IMR-90 (cell line): ENCODE results near the gene SUPT20HL2. TPM values are rescaled to one million over a fixed set of nuclear protein-coding genes. Genes with fewer than 3 reads are reported as not detected.

Experiments used
- ATAC-seq: fragments of 200-7000 bp; cut with Tn5 transposase; 2 replicates; pipeline ENCODE4 v1.9.1; 2020; ENCODE audit warnings: low read depth, mild to moderate bottlenecking, moderate library complexity
- BruUV-seq: library from RNA; stranded (reverse); fragments of 400-500 nt; replicated peaks from 2 replicates; lab custom pipeline; 2021; lab: Mats Ljungman, UMichigan
- CTCF ChIA-PET: fragments of 300-600 bp; formaldehyde crosslinking; extraction: SDS; loops from one replicate; lab custom pipeline; 2021; ENCODE audit warnings: antibody characterized with exemption; lab: Yijun Ruan, JAX
- POLR2A ChIA-PET: fragments of 300-600 bp; sonication (Branson Sonifier 250); formaldehyde crosslinking; loops from one replicate; lab custom pipeline; 2022; ENCODE audit warnings: antibody characterized with exemption; ENCODE audit not compliant: unreplicated experiment; lab: Charles Lee
- DNase-seq: peaks from one replicate; pipeline ENCODE4 v3.0.0; 2013
- H2AFZ ChIP-seq: replicated peaks from 2 replicates; pipeline ENCODE3; 2013; ENCODE audit warnings: low read length, mild to moderate bottlenecking; ENCODE audit not compliant: poor library complexity
- H2AK5ac ChIP-seq: 2 replicates; pipeline ENCODE4 v1.6.1; 2013; ENCODE audit warnings: low read depth, low read length, inconsistent platforms
- H2AK9ac ChIP-seq: replicated peaks from 2 replicates; pipeline ENCODE3; 2013; ENCODE audit warnings: mild to moderate bottlenecking, low read depth, low read length, moderate library complexity; ENCODE audit not compliant: poor library complexity
- H2BK120ac ChIP-seq: 2 replicates; pipeline ENCODE4 v1.6.1; 2013; ENCODE audit warnings: low read depth, low read length, inconsistent platforms
- H2BK15ac ChIP-seq: 3 replicates; pipeline ENCODE4 v1.6.1; 2013; ENCODE audit warnings: low read depth, low read length, inconsistent platforms
- H2BK20ac ChIP-seq: 2 replicates; pipeline ENCODE4 v1.6.1; 2013; ENCODE audit warnings: low read depth, mild to moderate bottlenecking, inconsistent platforms, low read length, moderate library complexity
- H2BK5ac ChIP-seq: 2 replicates; pipeline ENCODE4 v1.6.1; 2013; ENCODE audit warnings: mild to moderate bottlenecking, low read depth, low read length, inconsistent platforms; ENCODE audit not compliant: poor library complexity, severe bottlenecking
- H3K14ac ChIP-seq: replicated peaks from 2 replicates; pipeline ENCODE4 v1.6.1; 2013; ENCODE audit warnings: low read depth, low read length, inconsistent platforms
- H3K18ac ChIP-seq: 2 replicates; pipeline ENCODE4 v1.6.1; 2013; ENCODE audit warnings: low read depth, low read length, control low read depth
- H3K23ac ChIP-seq: 2 replicates; pipeline ENCODE4 v1.6.1; 2013; ENCODE audit warnings: low read depth, low read length, inconsistent platforms
- H3K27ac ChIP-seq: 2 replicates; pipeline ENCODE4 v1.5.1; 2013; ENCODE audit warnings: mild to moderate bottlenecking, control low read depth, low read length; ENCODE audit not compliant: insufficient read depth
- H3K27me3 ChIP-seq: 2 replicates; pipeline ENCODE4 v1.6.1; 2013; ENCODE audit warnings: low read length; ENCODE audit not compliant: control insufficient read depth, insufficient read depth
- H3K36me3 ChIP-seq: 2 replicates; pipeline ENCODE4 v1.6.1; 2013; ENCODE audit warnings: low read length, mixed read lengths; ENCODE audit not compliant: control insufficient read depth, insufficient read depth
- H3K4ac ChIP-seq: 2 replicates; pipeline ENCODE4 v1.6.1; 2013; ENCODE audit warnings: low read depth, low read length, inconsistent platforms
- H3K4me1 ChIP-seq: 2 replicates; pipeline ENCODE4 v1.6.1; 2013; ENCODE audit warnings: low read length, mixed read lengths; ENCODE audit not compliant: control insufficient read depth, insufficient read depth
- H3K4me2 ChIP-seq: 2 replicates; pipeline ENCODE4 v1.6.1; 2013; ENCODE audit warnings: low read depth, mild to moderate bottlenecking, control low read depth, low read length, moderate library complexity
- H3K4me3 ChIP-seq: 2 replicates; pipeline ENCODE4 v1.5.1; 2013; ENCODE audit warnings: low read depth, mild to moderate bottlenecking, control low read depth, low read length, moderate library complexity; ENCODE audit not compliant: insufficient read depth
- H3K56ac ChIP-seq: 2 replicates; pipeline ENCODE4 v1.6.1; 2013; ENCODE audit warnings: low read length, inconsistent platforms; ENCODE audit not compliant: insufficient read depth; ENCODE audit errors: extremely low read depth
- H3K79me1 ChIP-seq, 2 experiments: 2 replicates each; pipeline ENCODE4 v1.6.1; 2013; ENCODE audit warnings: low read length in 2 of 2, inconsistent platforms in 1 of 2, low read depth in 1 of 2
- H3K9ac ChIP-seq: 2 replicates; pipeline ENCODE4 v1.6.1; 2013; ENCODE audit warnings: low read depth, low read length, control low read depth
- H3K9me1 ChIP-seq: 2 replicates; pipeline ENCODE4 v1.6.1; 2013; ENCODE audit warnings: low read length, inconsistent platforms; ENCODE audit not compliant: insufficient read depth
- H3K9me3 ChIP-seq: 2 replicates; pipeline ENCODE4 v1.6.1; 2013; ENCODE audit warnings: low read length; ENCODE audit not compliant: control insufficient read depth, insufficient read depth
- H4K20me1 ChIP-seq: 2 replicates; pipeline ENCODE4 v1.6.1; 2013; ENCODE audit warnings: low read length, inconsistent platforms; ENCODE audit not compliant: insufficient read depth
- H4K5ac ChIP-seq: 2 replicates; pipeline ENCODE4 v1.6.1; 2013; ENCODE audit warnings: mild to moderate bottlenecking, low read depth, low read length, control low read depth
- H4K8ac ChIP-seq, 2 experiments: 2 replicates each; pipeline ENCODE4 v1.6.1; 2013; ENCODE audit warnings: low read depth in 2 of 2, low read length in 2 of 2, control low read depth in 1 of 2, inconsistent platforms in 1 of 2
- H4K91ac ChIP-seq: 2 replicates; pipeline ENCODE4 v1.6.1; 2013; ENCODE audit warnings: low read depth, low read length, inconsistent platforms; ENCODE audit not compliant: insufficient read depth
- BHLHE40 ChIP-seq: fragments of 150-350 bp; IDR thresholded peaks from 2 replicates; pipeline ENCODE4 v1.6.1; 2016; ENCODE audit warnings: mild to moderate bottlenecking, low read depth, low read length
- CHD1 ChIP-seq: IDR thresholded peaks from 2 replicates; pipeline ENCODE4 v1.6.1; 2012; ENCODE audit warnings: low read depth, low read length, improper control_type of control experiment
- FOS ChIP-seq: fragments of 150-350 bp; IDR thresholded peaks from 2 replicates; pipeline ENCODE4 v1.6.1; 2016; ENCODE audit warnings: low read depth, low read length
- MAFK ChIP-seq: IDR thresholded peaks from 2 replicates; pipeline ENCODE4 v1.6.1; 2012; ENCODE audit warnings: low read depth, low read length, improper control_type of control experiment
- MAZ ChIP-seq: IDR thresholded peaks from 2 replicates; pipeline ENCODE4 v1.6.1; 2012; ENCODE audit warnings: low read depth, mild to moderate bottlenecking, low read length, improper control_type of control experiment, moderate library complexity, borderline replicate concordance
- MXI1 ChIP-seq: IDR thresholded peaks from 2 replicates; pipeline ENCODE4 v1.6.1; 2012; ENCODE audit warnings: low read depth, mild to moderate bottlenecking, low read length, moderate library complexity, borderline replicate concordance
- NFE2L2 ChIP-seq: fragments of 150-350 bp; IDR thresholded peaks from 2 replicates; pipeline ENCODE4 v1.6.1; 2016; ENCODE audit warnings: low read depth, mild to moderate bottlenecking, low read length
- POLR2A ChIP-seq: IDR thresholded peaks from 2 replicates; pipeline ENCODE4 v1.6.1; 2012; ENCODE audit warnings: mild to moderate bottlenecking, low read depth, low read length
- RAD21 ChIP-seq: IDR thresholded peaks from 2 replicates; pipeline ENCODE4 v1.6.1; 2012; ENCODE audit warnings: low read length, improper control_type of control experiment
- RFX5 ChIP-seq: IDR thresholded peaks from 2 replicates; pipeline ENCODE4 v1.8.0; 2012; ENCODE audit warnings: low read depth, mild to moderate bottlenecking, low read length, moderate library complexity
- SMC3 ChIP-seq: fragments of 150-350 bp; IDR thresholded peaks from 2 replicates; pipeline ENCODE4 v1.6.1; 2016; ENCODE audit warnings: low read depth, mild to moderate bottlenecking, antibody characterized with exemption, low read length, moderate library complexity
- USF2 ChIP-seq: fragments of 150-350 bp; IDR thresholded peaks from 2 replicates; pipeline ENCODE4 v1.6.1; 2017; ENCODE audit warnings: mild to moderate bottlenecking, antibody characterized with exemption, low read length, low read depth
- WGBS, 2 experiments: methylation state at CpG; one replicate each; pipeline versions ENCODE4 v1.1.5 to v1.1.7; 2013; ENCODE audit warnings: missing lambda C conversion rate in 2 of 2; ENCODE audit not compliant: insufficient read length in 1 of 2; ENCODE audit errors: extremely low coverage in 2 of 2; 5-methylcytosine and 5-hydroxymethylcytosine counted together
- dilution Hi-C: fragments of 300-500 bp; cut with HindIII; formaldehyde crosslinking; loops from one replicate; pipeline ENCODE4 v1.14.3; 2018; ENCODE audit warnings: low sequenced_read_pairs; ENCODE audit not compliant: unreplicated experiment
- in situ Hi-C: fragments of 300-500 bp; cut with MboI; formaldehyde crosslinking; loops from 3 replicates; pipeline ENCODE4 v1.14.3; 2019; ENCODE audit warnings: low sequenced_read_pairs, inconsistent platforms, mixed read lengths
- intact Hi-C: fragments of 100-400 bp; cut with micrococcal nuclease; formaldehyde crosslinking; loops from 2 replicates; pipeline ENCODE4 v1.10.0; 2022
- polyA plus RNA-seq, 3 experiments: library from polyadenylated mRNA; depleted of rRNA; stranded (reverse); fragments of >200 nt; gene quantifications; 2 replicates each; pipeline ENCODE4 v1.2.3, GENCODE V29; 2012; ENCODE audit warnings: low replicate concordance in 1 of 3
- total RNA-seq: library from RNA; depleted of rRNA; stranded (reverse); fragments of >200 nt; gene quantifications from 2 replicates; pipeline ENCODE4 v1.2.3, GENCODE V29; 2012
- TF ChIP-seq, protein P1 (sequence below): conservative IDR thresholded peaks from 2 replicates; pipeline ENCODE4 v1.5.1; 2012; ENCODE audit warnings: mild to moderate bottlenecking, low read depth, low read length, improper control_type of control experiment

SUPT20HL2 gene
- total and polyA plus RNA-seq, 2 of the 4 experiments (the other 2 are of a cell fraction) = not detected

DNA sequence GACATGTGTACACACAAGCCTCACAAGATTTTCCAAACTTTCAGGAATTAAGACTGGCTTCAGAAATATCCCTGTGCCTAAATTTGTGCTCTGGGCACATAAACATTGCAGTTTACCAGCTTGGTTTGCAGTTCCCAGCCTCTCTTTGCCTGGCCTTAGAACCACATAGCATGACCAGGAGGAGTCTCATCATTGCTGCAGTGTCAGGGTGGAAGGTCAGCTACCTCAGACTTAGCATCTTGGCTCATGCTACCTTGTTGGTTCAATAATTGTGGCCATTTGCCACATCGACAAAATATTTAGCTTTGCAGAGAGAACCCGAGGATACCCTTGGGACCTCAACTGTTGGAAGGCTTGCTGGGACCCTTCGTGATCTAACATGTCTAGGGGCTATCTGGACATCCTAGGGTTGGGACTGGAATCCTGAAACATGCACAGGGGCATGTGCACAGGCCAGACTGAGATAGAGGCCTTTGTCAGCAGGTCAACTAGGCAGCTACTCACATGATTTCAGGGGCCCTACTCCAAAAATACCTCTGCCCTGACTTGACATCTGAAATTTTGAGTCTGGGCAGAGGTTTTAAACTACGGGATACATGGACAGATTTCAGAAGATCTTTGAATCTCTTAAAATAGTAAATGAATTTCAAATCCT is 8.0 kb upstream of the SUPT20HL2 start:
- no TSS peak for BruUV-seq
- no peak overlapping the region for H2AK5ac ChIP-seq
- intact Hi-C loops = no loop called here

More for the DNA sequence above, 8.0 kb upstream of the SUPT20HL2 start:
- H3K27ac ChIP-seq = no peak overlapping the region
- no peaks in the 10 kb centered on the region for H3K79me1 ChIP-seq
- no peak overlapping the region for H2AK9ac ChIP-seq
- POLR2A ChIA-PET = no interaction called here
- no CpG with 5 or more reads among the region's 4 CpGs for WGBS, 2 experiments
- DNase-seq (no peak), ATAC-seq (no peak)
- CTCF ChIA-PET = no interaction called here
- H4K5ac ChIP-seq = no peak overlapping the region
- no peak overlapping the region for H3K23ac ChIP-seq
- no peak overlapping the region for H3K56ac ChIP-seq
- no peaks in the 10 kb centered on the region for H4K20me1 ChIP-seq
- H3K9me3 ChIP-seq = no peaks in the 10 kb centered on the region
- in situ Hi-C loops (no loop called here), dilution Hi-C loops (no loop called here)
- H2BK5ac ChIP-seq = no peak overlapping the region
- no peak overlapping the region for H4K91ac ChIP-seq
- no peak overlapping the region for H2BK20ac ChIP-seq
- H3K4ac ChIP-seq = no peak overlapping the region
- TF ChIP-seq MAFK (no peak), MAZ (no peak), FOS (no peak), RAD21 (no peak), CHD1 (no peak), SMC3 (no peak), RFX5 (no peak), POLR2A (no peak), NFE2L2 (no peak), USF2 (no peak), MXI1 (no peak), BHLHE40 (no peak)
- TF ChIP-seq, protein P1, sequence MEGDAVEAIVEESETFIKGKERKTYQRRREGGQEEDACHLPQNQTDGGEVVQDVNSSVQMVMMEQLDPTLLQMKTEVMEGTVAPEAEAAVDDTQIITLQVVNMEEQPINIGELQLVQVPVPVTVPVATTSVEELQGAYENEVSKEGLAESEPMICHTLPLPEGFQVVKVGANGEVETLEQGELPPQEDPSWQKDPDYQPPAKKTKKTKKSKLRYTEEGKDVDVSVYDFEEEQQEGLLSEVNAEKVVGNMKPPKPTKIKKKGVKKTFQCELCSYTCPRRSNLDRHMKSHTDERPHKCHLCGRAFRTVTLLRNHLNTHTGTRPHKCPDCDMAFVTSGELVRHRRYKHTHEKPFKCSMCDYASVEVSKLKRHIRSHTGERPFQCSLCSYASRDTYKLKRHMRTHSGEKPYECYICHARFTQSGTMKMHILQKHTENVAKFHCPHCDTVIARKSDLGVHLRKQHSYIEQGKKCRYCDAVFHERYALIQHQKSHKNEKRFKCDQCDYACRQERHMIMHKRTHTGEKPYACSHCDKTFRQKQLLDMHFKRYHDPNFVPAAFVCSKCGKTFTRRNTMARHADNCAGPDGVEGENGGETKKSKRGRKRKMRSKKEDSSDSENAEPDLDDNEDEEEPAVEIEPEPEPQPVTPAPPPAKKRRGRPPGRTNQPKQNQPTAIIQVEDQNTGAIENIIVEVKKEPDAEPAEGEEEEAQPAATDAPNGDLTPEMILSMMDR = no peak
- no peak overlapping the region for H4K8ac ChIP-seq
- H3K9me1 ChIP-seq = no peaks in the 10 kb centered on the region
- no peak overlapping the region for H2BK15ac ChIP-seq
- H3K9ac ChIP-seq = no peak overlapping the region
- peaks cover 12% of the 10 kb centered on the region for H3K27me3 ChIP-seq
- H3K4me3 ChIP-seq = no peak overlapping the region
- no peaks in the 10 kb centered on the region for H3K36me3 ChIP-seq
- H3K4me2 ChIP-seq = no peak overlapping the region
- H3K14ac ChIP-seq = no peak overlapping the region
- no peak overlapping the region for H2AFZ ChIP-seq
- H2BK120ac ChIP-seq = no peak overlapping the region
- no peak overlapping the region for H3K18ac ChIP-seq
- H3K4me1 ChIP-seq = no peaks in the 10 kb centered on the region
